ENCODE data around the gene COQ8B. TPM values are rescaled to one million over a fixed set of nuclear protein-coding genes. Genes with fewer than 3 reads are reported as not detected.

The COQ8B gene
- total RNA-seq, 1 donor from 2014 or later: 29.7 TPM

DNA sequence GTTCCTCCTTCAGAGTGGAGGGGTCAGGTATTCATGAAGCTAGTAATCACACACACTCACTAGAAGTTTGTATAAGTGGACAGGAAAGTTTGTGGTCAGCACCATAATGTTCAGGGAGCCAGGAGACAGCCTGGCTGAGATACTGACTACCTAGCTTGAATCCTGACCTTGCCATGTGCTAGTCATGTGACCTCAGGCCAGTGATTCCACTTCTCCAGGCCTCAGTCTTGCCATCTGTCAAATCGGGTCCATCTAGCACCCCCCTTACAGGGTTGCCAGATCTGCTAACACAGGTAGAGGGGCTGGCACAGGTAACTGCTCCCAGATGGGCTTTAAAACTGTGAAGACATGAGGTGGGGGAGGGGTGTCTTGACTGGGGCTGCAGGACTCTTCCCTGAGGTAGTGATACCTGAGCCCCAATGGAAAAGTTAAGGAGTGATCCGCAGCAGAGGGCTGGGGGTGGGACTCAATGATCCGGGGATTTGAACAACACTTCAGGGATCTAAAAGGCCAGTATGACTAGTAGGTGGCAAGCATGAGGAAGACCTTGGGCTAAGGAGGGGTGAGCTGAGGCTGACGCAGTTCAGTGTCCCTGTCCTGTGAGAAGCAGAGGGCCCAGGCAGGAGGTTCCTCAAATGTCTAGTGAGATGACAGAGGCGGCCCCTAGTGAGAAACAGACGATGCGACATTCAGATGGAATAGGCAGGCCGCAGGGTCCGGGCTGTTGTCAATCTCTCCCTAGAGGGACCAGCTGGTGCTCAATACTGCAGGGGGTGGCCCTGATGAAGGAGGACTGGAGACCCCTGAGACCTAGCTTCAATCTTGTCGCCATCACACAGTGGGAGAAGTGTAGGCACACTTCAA is 25.1 kb upstream of the COQ8B start:
- TF ChIP-seq, protein P1, sequence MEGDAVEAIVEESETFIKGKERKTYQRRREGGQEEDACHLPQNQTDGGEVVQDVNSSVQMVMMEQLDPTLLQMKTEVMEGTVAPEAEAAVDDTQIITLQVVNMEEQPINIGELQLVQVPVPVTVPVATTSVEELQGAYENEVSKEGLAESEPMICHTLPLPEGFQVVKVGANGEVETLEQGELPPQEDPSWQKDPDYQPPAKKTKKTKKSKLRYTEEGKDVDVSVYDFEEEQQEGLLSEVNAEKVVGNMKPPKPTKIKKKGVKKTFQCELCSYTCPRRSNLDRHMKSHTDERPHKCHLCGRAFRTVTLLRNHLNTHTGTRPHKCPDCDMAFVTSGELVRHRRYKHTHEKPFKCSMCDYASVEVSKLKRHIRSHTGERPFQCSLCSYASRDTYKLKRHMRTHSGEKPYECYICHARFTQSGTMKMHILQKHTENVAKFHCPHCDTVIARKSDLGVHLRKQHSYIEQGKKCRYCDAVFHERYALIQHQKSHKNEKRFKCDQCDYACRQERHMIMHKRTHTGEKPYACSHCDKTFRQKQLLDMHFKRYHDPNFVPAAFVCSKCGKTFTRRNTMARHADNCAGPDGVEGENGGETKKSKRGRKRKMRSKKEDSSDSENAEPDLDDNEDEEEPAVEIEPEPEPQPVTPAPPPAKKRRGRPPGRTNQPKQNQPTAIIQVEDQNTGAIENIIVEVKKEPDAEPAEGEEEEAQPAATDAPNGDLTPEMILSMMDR (IDR thresholded peaks at IDR 0.05): no peak
- Mint-ChIP-seq H3K27ac (ENCODE audit: unreplicated experiment) (no peak overlapping the region), H3K36me3 (ENCODE audit: low read depth) (peaks cover 10% of the 10 kb centered on the region), H3K4me1 (ENCODE audit: low read depth) (peaks cover 19% of the 10 kb centered on the region), H3K4me3 (ENCODE audit: unreplicated experiment) (no peak overlapping the region), H3K9me3 (ENCODE audit: low read depth) (no peaks in the 10 kb centered on the region), H3K27me3 (ENCODE audit: low read depth) (no peaks in the 10 kb centered on the region)
- no peak for DNase-seq (ENCODE audit: low spot score)

DNA sequence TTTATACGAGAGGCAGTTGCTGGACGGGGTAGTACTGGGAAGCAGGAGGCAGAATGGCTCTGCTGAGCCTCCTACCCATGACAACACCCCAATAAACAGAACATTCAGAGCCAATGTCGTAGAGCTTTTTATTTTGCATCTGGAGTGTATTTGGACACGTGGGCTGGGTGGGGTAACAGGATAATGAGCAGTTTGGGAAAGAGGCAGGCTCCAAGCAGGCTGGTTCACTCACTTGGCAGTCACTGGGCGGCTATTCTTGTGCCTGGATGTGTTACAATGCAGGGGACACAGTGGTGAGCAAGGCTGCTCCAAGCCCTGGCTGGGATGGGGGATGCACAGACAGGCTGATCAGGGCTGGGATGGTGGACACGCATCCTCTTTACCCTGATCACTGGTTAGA is 24.1 kb upstream of the COQ8B start:
- Mint-ChIP-seq H3K27me3 (ENCODE audit: low read depth) (no peaks in the 10 kb centered on the region), H3K36me3 (ENCODE audit: low read depth) (peaks cover 11% of the 10 kb centered on the region), H3K9me3 (ENCODE audit: low read depth) (no peaks in the 10 kb centered on the region), H3K4me3 (ENCODE audit: unreplicated experiment) (no peak overlapping the region), H3K27ac (ENCODE audit: unreplicated experiment) (no peak overlapping the region), H3K4me1 (ENCODE audit: low read depth) (peaks cover 13% of the 10 kb centered on the region)
- DNase-seq (ENCODE audit: low spot score): no peak
- TF ChIP-seq, protein P1 (IDR thresholded peaks at IDR 0.05): no peak

DNA sequence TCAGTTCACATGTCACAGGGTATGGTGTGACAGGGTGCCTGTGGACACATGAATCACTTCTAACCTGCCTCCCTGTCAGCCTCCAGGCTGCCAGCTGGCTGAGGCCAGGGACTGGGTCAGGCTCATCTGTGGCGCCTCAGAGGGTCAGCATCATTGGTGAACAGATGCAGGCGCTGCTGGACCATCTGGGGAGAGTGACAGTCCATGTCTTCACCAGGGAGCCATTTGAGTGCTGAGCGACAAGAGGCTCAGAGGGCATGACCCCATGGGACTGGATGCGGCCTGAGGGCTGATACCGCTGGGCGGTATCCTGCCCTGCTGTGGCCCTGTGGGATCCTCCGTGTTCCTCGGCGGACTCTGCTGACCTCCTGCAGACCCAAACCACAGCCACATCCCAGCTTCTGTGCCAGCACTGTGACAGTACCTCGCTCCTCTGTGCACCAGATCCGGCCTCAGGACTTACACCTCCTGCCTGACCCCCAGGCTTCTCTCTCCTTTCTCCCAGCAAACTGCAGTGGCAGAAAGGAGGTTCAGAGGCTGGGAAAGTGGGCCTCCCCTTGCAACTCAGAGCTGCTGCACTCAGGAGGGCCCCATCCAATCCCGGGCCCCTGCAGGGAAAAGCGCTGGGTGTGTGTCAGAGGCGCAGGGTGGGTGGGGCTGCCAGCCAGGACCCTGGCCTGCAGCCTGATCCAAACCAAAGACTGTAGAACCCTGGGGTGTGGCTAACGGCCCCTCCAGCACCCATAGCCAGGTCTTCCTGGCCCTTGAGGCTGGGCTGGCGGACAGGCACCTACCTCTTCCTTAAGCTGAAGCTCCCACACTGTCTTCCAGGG is 23.4 kb upstream of the COQ8B start:
- Mint-ChIP-seq H3K27me3 (ENCODE audit: low read depth) (no peaks in the 10 kb centered on the region), H3K27ac (ENCODE audit: unreplicated experiment) (no peak overlapping the region), H3K4me1 (ENCODE audit: low read depth) (peaks cover 7% of the 10 kb centered on the region), H3K36me3 (ENCODE audit: low read depth) (peaks cover 17% of the 10 kb centered on the region), H3K9me3 (ENCODE audit: low read depth) (no peaks in the 10 kb centered on the region), H3K4me3 (ENCODE audit: unreplicated experiment) (no peak overlapping the region)
- TF ChIP-seq, protein P1 (IDR thresholded peaks at IDR 0.05): no peak
- DNase-seq (ENCODE audit: low spot score): no peak

DNA sequence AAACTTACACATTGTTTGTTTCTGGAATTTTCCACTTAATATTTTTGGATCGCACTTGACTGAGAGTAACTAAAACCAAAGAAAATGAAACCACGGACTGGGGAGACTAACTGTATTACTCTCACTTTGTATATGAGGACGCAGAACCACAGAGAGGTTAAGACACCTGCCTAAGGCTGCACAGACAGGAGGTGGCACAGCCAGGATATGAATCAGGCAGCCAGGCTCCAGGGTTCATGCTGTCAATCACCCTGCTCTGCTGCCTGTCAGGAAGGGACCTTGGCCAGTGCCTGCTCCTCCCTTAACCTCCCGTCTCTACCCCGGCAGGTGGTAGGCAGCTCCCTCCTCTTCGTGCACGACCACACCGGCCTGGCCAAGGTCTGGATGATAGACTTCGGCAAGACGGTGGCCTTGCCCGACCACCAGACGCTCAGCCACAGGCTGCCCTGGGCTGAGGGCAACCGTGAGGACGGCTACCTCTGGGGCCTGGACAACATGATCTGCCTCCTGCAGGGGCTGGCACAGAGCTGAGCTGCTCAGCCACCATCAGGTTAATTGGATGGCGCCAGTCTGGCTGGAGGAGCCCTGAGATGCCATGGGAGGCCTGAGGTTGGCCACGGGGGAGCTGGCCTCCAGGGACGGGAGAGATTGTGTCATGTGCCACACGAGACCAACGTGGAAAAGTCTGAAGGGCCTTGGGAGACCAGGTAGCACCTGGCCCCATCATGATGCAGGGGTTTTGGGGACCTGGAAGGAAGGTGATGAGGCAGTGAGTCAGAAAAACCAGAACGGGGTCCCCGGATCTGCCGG is 22.5 kb upstream of the COQ8B start:
- TF ChIP-seq, protein P1 (IDR thresholded peaks at IDR 0.05): no peak
- no peaks in the 10 kb centered on the region for H3K9me3 Mint-ChIP-seq (ENCODE audit: low read depth)
- no peak overlapping the region for H3K27ac Mint-ChIP-seq (ENCODE audit: unreplicated experiment)
- peaks cover 20% of the 10 kb centered on the region for H3K36me3 Mint-ChIP-seq (ENCODE audit: low read depth)
- no peak for DNase-seq (ENCODE audit: low spot score)
- no peak overlapping the region for H3K4me3 Mint-ChIP-seq (ENCODE audit: unreplicated experiment)
- no peaks in the 10 kb centered on the region for H3K4me1 Mint-ChIP-seq (ENCODE audit: low read depth)
- H3K27me3 Mint-ChIP-seq (ENCODE audit: low read depth): no peaks in the 10 kb centered on the region

All from chondrocyte (in vitro differentiated cells).